NT2/D1 (cell line): ENCODE measurements around the gene PLCG2.
A peak's percentile ranks its signal among the peaks of the same experiment; 100 is the strongest.

Source experiments
- DNase-seq: peaks from one replicate; pipeline ENCODE4 v3.0.0-alpha.2; 2011; ENCODE audit warnings: low read depth, low spot score
- H3K27me3 ChIP-seq: 2 replicates; pipeline ENCODE4 v1.6.0; 2011; ENCODE audit warnings: mild to moderate bottlenecking; ENCODE audit not compliant: insufficient read length, insufficient read depth
- H3K36me3 ChIP-seq: 2 replicates; pipeline ENCODE4 v1.6.1; 2011; ENCODE audit warnings: mild to moderate bottlenecking, low read length, mixed read lengths; ENCODE audit not compliant: insufficient read depth, insufficient read length
- H3K4me1 ChIP-seq: 2 replicates; pipeline ENCODE4 v1.5.1; 2011; ENCODE audit not compliant: insufficient read depth, insufficient read length
- H3K4me3 ChIP-seq: 2 replicates; pipeline ENCODE4 v1.5.1; 2011; ENCODE audit warnings: low read depth; ENCODE audit not compliant: insufficient read length
- H3K9ac ChIP-seq: 2 replicates; pipeline ENCODE4 v1.6.0; 2011; ENCODE audit warnings: low read depth; ENCODE audit not compliant: insufficient read length
- H3K9me3 ChIP-seq: 2 replicates; pipeline ENCODE4 v1.5.1; 2011; ENCODE audit warnings: mild to moderate bottlenecking, low read length; ENCODE audit not compliant: insufficient read depth
- SUZ12 ChIP-seq: IDR thresholded peaks from 2 replicates; pipeline ENCODE4 v1.6.1; 2011; ENCODE audit not compliant: insufficient read length, insufficient read depth; ENCODE audit errors: extremely low read depth
- YY1 ChIP-seq: IDR thresholded peaks from 2 replicates; pipeline ENCODE4 v1.6.1; 2011; ENCODE audit not compliant: insufficient read length, insufficient read depth
- ZNF274 ChIP-seq: IDR thresholded peaks from 2 replicates; pipeline ENCODE4 v1.6.1; 2011; ENCODE audit warnings: mild to moderate bottlenecking, low read depth, low read length

PLCG2 gene

DNA sequence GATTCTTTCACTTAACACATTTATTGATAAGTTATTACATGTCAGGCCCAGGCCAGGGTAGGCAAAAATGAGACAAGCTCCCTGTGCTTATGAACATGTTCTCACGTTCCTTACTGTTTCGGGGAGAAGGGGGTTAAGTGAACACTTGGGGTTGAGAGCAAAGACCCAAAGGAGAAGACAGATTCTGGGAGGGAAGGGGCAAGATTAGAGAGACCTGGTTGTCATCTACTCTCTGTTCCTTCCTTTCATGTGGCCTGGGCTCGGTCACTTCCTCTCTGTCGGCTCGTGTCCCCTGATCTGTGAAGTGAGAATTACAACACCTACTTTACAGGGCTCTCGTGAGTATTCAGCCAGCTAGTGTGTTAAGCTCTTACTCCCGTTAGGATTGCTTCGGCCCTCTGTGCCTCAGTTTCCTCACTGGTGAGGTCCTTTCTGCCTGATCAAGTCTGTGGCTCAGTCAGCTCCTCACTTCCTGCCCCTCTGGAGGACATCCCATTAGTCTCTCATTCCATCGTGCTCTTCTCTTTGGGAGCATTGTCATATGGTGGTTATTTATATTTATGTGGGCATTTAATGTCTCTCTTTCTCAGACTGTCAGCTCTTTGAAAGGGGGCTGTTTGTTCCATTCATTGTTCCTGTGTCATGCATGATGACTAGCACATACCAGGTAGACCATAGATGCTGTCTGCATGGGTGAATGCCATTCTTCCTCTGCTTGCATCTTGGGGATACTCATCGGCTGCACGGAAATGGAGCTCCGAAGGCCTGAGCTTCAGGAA lies 38.9 kb downstream of the PLCG2 start:
- H3K27me3 ChIP-seq: no peaks in the 10 kb centered on the region
- no peak overlapping the region for H3K9ac ChIP-seq
- H3K36me3 ChIP-seq: no peaks in the 10 kb centered on the region
- TF ChIP-seq ZNF274: no peak
- H3K9me3 ChIP-seq: no peaks in the 10 kb centered on the region
- DNase-seq: no peak
- peaks cover 4% of the 10 kb centered on the region for H3K4me1 ChIP-seq
- H3K4me3 ChIP-seq: no peak overlapping the region

DNA sequence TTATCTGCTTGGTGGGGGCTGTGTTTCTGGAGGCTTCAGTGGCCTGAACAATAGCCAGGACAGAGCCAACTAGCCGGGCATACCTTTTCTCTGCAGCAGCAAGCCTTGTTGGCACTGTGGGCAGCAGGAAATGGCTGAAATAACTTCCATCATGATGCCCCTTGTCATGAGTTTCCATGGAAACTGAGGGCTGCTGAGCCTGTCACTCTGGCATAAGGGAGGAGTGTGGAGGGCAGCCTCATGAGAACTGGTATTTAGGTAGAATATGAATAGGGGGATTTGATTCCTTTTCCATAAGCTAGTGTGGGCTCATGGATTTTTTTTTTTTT lies 39.4 kb downstream of the PLCG2 start:
- Histone ChIP-seq H3K4me3 (no peak overlapping the region), H3K9ac (no peak overlapping the region)
- TF ChIP-seq ZNF274 (no peak), SUZ12 (no peak), YY1 (no peak)

DNA sequence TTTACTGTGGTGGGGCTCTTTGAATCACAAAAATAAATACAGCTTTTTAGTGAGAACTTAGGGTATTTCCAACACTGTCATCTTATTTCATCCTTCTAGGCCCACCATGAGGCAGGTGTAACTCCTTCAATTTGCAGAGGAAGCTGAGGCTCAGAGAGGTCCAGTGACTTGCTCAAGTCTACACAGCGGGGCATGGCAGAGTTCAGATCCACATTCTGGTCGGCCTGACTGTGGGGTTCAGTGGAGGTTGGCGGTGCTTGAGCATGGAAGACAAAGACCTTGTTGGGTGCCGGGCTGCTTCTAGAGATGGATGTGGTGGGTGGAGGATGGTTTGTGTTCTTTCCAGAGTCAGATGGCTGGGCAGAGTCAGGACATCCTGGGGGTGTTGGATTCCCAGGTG lies 39.8 kb downstream of the PLCG2 start:
- H3K4me1 ChIP-seq: peaks cover 7% of the 10 kb centered on the region
- DNase-seq: no peak
- H3K9me3 ChIP-seq: no peaks in the 10 kb centered on the region
- TF ChIP-seq SUZ12: no peak
- no peak for TF ChIP-seq ZNF274
- TF ChIP-seq YY1: no peak
- no peaks in the 10 kb centered on the region for H3K36me3 ChIP-seq
- H3K27me3 ChIP-seq: no peaks in the 10 kb centered on the region
- no peak overlapping the region for H3K9ac ChIP-seq
- no peak overlapping the region for H3K4me3 ChIP-seq

More for the DNA sequence above, 39.4 kb downstream of the PLCG2 start:
- H3K9me3 ChIP-seq: no peaks in the 10 kb centered on the region
- H3K27me3 ChIP-seq: no peaks in the 10 kb centered on the region
- DNase-seq: no peak
- no peaks in the 10 kb centered on the region for H3K36me3 ChIP-seq
- peaks cover 7% of the 10 kb centered on the region for H3K4me1 ChIP-seq

DNA sequence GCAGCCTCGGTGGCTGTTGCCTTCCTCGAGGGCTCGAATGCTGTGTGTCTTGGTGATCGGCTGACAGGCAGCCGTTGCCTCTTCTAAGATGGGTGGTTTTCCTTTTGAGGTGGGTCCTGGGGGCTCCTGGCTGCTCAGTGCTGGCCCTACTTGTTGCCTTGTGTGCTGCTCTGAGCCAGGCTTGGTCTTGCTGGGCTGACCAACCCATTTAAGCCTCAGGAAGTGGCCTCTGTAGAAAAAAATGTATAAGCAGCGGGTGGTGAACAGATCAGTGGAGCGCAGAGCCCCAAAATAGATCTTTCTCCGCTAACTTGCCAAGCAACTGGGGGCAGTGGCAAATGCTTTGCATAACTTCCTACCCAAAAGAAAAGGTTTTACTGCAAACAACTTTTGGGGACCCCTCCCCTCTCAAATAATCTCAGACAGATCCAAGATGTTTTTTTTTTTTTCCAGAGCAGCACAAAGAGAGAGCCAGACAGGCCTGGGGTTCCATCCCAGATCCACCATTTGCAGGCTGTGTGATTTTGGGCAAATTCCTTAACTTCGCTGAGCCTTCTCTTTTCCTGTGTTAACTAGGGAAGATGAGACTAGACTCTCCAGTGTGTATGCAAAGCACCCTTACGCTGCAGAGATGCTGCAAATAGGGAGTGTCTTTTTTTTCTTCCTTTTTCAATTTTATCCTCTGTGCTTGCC lies 42.5 kb downstream of the PLCG2 start:
- TF ChIP-seq SUZ12: no peak
- Histone ChIP-seq H3K4me1 (peaks cover 3% of the 10 kb centered on the region), H3K9me3 (peaks cover 3% of the 10 kb centered on the region; the same call in 1 of the 2 replicates), H3K27me3 (no peaks in the 10 kb centered on the region), H3K9ac (no peak overlapping the region), H3K4me3 (no peak overlapping the region), H3K36me3 (no peaks in the 10 kb centered on the region)
- DNase-seq: no peak

DNA sequence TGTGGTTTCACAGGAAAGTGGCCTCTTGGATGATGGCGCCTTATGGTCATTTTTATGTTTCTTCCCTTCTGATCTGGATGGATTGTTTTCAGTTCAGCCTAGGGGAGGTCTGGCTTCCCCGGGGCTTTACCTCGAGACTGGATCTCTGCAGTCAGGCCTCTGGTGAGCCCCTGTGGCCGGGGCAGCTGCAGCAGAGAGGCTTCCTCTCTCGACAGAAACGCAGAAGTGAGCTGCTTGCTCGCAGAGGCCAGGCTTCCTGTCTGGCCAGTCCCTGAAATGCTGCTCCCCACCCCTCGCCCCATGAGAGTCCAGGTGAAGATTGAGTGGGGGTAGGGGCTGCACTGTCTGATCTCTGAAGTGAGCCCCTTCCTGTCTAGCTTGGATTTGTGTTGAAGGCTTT lies 44.0 kb downstream of the PLCG2 start:
- Histone ChIP-seq H3K9me3 (peaks cover 3% of the 10 kb centered on the region; the same call in 1 of the 2 replicates), H3K9ac (peak overlapping the region; percentile 27), H3K27me3 (no peaks in the 10 kb centered on the region), H3K4me3 (no peak overlapping the region), H3K4me1 (peaks cover 3% of the 10 kb centered on the region), H3K36me3 (no peaks in the 10 kb centered on the region)
- TF ChIP-seq SUZ12 (no peak), YY1 (no peak), ZNF274 (no peak)
- DNase-seq: no peak

DNA sequence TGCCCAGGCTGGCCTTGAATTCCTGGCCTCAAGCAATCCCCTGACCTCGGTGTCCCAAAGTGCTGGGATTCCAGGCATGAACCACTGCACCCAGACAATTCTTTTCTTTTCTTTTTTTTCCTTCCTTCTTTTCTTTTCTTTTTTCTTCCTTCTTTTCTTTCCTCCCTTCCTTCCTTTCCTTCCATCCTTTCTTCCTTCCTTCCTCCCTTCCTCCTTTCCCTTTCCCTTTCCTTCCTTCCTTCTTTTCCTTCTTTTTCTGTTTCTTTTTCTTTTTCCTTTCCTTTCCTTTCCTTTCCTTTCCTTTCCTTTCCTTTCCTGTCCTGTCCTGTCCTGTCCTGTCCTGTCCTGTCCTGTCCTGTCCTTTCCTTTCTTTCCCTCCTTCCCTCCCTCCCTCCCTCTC lies 44.6 kb downstream of the PLCG2 start:
- Histone ChIP-seq H3K4me3 (no peak overlapping the region), H3K27me3 (no peaks in the 10 kb centered on the region), H3K4me1 (peaks cover 3% of the 10 kb centered on the region), H3K9me3 (peaks cover 3% of the 10 kb centered on the region; the same call in 1 of the 2 replicates), H3K9ac (no peak overlapping the region), H3K36me3 (no peaks in the 10 kb centered on the region)
- no peak for DNase-seq
- no peak for TF ChIP-seq ZNF274
- no peak for TF ChIP-seq YY1
- no peak for TF ChIP-seq SUZ12

DNA sequence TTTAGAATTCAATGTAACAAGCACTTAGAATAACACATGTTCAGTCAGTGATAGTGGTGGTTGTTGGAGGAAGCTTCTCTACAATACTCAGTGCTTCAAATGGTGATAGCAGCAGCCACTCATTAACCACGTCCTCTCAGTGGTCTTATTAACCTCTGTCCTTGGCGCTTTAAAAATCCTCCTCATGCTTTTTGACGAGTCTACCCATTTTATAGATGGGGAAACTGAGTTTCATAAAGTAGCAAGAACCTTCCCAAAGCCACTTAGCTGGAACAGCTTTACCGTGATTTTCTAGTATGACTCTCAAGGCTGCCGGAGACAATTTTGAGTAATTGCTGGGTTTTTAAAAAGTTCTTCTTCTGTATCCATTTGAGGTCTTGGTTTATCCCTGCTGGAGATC lies 47.4 kb downstream of the PLCG2 start:
- no peaks in the 10 kb centered on the region for H3K27me3 ChIP-seq
- no peak overlapping the region for H3K9ac ChIP-seq
- peaks cover 3% of the 10 kb centered on the region; the same call in 1 of the 2 replicates for H3K9me3 ChIP-seq
- no peak for DNase-seq
- TF ChIP-seq YY1 (no peak), SUZ12 (no peak), ZNF274 (no peak)
- H3K4me1 ChIP-seq: peaks cover 4% of the 10 kb centered on the region
- H3K36me3 ChIP-seq: no peaks in the 10 kb centered on the region
- H3K4me3 ChIP-seq: no peak overlapping the region
